ENCODE results near the gene HOXB1. TPM values are rescaled to one million over a fixed set of nuclear protein-coding genes. Genes with fewer than 3 reads are reported as not detected.

HOXB1 gene
- total and polyA plus RNA-seq, 8 donors = 0.28 TPM; not detected in 7

DNA sequence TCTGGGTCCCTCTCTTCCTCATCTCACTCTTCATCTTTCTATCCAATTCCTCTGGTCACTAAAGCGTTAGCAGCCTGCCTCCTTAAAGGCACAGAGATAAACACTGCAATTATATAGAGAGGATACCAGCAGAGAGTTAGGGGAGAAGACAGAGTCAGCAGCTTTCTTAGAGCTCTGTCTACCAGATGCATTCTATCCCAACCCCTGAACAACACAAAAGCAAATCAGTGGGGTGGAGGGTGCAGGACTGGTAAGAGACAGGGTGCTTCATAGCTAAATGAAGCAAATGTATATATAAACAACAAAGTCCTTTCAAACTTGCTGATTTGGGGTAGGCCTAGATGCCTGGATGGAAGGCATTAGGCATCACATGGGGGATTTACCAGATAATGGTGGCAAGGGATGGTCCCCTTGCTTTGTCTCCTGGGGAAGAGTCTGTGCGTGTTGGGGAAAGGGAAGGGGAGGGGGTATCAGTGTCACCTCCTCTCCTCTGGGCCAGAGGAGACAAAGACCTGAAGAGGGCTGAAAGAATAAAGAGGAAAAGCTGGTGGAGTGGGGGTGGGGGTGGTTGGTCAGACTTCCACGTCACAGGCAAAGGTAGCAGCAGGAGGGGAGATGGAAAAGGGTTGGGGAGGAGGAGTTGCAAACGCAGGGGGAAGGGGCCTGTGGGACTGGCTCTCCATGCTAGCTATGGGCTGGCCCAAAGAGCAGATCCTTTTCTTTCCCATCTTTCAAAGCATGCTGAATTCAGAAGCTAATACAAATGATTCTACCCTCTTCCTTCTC lies 35.3 kb upstream of the HOXB1 start:
- WGBS, 5 donors = 40 to 62% (median 45%) methylated on average over 4 of the region's 4 CpGs
- H3K4me3 ChIP-seq = no peak overlapping the region
- TF ChIP-seq POLR2A (IDR thresholded peaks at IDR 0.05) (no peak), EP300 (IDR thresholded peaks at IDR 0.05) (no peak), POLR2AphosphoS5 (IDR thresholded peaks at IDR 0.05) (no peak), CTCF (IDR thresholded peaks at IDR 0.05) (no peak)
- no peaks in the 10 kb centered on the region for H3K9me3 ChIP-seq
- DNase-seq = no peak
- intact Hi-C loops (cut with DNase I; ENCODE audit: low total_unique reads) = no loop called here
- H3K27ac ChIP-seq = peak overlapping the region in 4 of 5 donors; percentile 41 to 95 (median 93)
- no peaks in the 10 kb centered on the region for H3K36me3 ChIP-seq
- peaks cover 0 to 95% (median 53%) of the 10 kb centered on the region in 3 donors for H3K27me3 ChIP-seq
- peaks cover 34 to 96% (median 67%) of the 10 kb centered on the region in 4 donors for H3K4me1 ChIP-seq

GRCh38 chr17:48565022-48565554 lies 34.3 kb upstream of the HOXB1 start:
- Histone ChIP-seq H3K4me1 (peaks cover 39 to 98% (median 72%) of the 10 kb centered on the region in 4 donors), H3K36me3 (no peaks in the 10 kb centered on the region), H3K27ac (peak overlapping the region in 4 of 5 donors; percentile 77 to 95 (median 93)), H3K9me3 (no peaks in the 10 kb centered on the region), H3K27me3 (peaks cover 0 to 90% (median 43%) of the 10 kb centered on the region in 3 donors), H3K4me3 (peak overlapping the region in 1 of 4 donors; percentile 39)
- intact Hi-C loops (cut with DNase I; ENCODE audit: low total_unique reads) = no loop called here
- TF ChIP-seq EP300 (IDR thresholded peaks at IDR 0.05) = no peak
- WGBS, 5 donors = 35 to 66% (median 46%) methylated on average over 2 of the region's 2 CpGs
- no peak for DNase-seq

- peaks cover 0 to 90% (median 37%) of the 10 kb centered on the region in 3 donors for H3K27me3 ChIP-seq
- TF ChIP-seq CTCF (IDR thresholded peaks at IDR 0.05) (no peak), POLR2A (IDR thresholded peaks at IDR 0.05) (no peak), POLR2AphosphoS5 (IDR thresholded peaks at IDR 0.05) (no peak), EP300 (IDR thresholded peaks at IDR 0.05) (no peak)
- intact Hi-C loops (cut with DNase I; ENCODE audit: low total_unique reads) = no loop called here
- H3K27ac ChIP-seq = peak overlapping the region; percentile 30 to 95 (median 93)
- WGBS, 5 donors = 9 to 34% (median 16%) methylated on average over 23 to 73 of the region's 73 CpGs
- no peak for DNase-seq
- H3K9me3 ChIP-seq = no peaks in the 10 kb centered on the region
- H3K36me3 ChIP-seq = no peaks in the 10 kb centered on the region
- peak overlapping the region; percentile 39 to 47 (median 44) for H3K4me3 ChIP-seq
- H3K4me1 ChIP-seq = peaks cover 45 to 98% (median 73%) of the 10 kb centered on the region in 4 donors
Measured at GRCh38 chr17:48564188-48565021, 33.6 kb upstream of the HOXB1 start.

DNA sequence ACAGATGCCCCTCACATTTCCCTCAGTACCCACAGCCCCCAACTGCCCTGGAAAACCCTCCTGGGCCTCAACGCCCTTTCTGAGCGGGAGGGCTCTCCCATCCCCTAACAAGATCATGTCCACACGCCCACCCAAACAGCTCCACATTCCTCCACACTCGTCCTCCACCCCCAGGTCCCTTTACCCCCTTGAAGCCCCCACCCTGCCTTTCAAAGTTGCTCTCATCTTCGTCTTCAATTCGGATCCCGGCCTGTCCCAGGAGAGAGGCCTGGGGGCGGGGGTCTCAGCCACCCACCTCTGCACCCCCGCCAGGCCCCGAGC lies 33.0 kb upstream of the HOXB1 start:
- Histone ChIP-seq H3K4me3 (peak overlapping the region; percentile 39 to 47 (median 44)), H3K27ac (peak overlapping the region; percentile 11 to 95 (median 93)), H3K36me3 (no peaks in the 10 kb centered on the region), H3K27me3 (peaks cover 0 to 90% (median 31%) of the 10 kb centered on the region in 3 donors), H3K9me3 (no peaks in the 10 kb centered on the region), H3K4me1 (peaks cover 45 to 99% (median 73%) of the 10 kb centered on the region in 4 donors)
- DNase-seq = no peak
- WGBS, 5 donors = 23 to 28% (median 24%) methylated on average over 9 to 10 of the region's 10 CpGs
- no peak for TF ChIP-seq POLR2AphosphoS5 (IDR thresholded peaks at IDR 0.05)
- TF ChIP-seq CTCF (IDR thresholded peaks at IDR 0.05) = no peak
- no peak for TF ChIP-seq POLR2A (IDR thresholded peaks at IDR 0.05)
- no peak for TF ChIP-seq EP300 (IDR thresholded peaks at IDR 0.05)
- intact Hi-C loops (cut with DNase I; ENCODE audit: low total_unique reads) = no loop called here
